NCI-H2029 (cell line): ENCODE results near the gene CDKL5.
"Not testable (repeated sequence)": the region's sequence is repeated elsewhere in the genome, so short reads cannot be mapped to it uniquely, and the experiment has no call there.

Experiments used
- DNase-seq: peaks from one replicate; lab custom pipeline; 2025; lab: John Stamatoyannopoulos, UW

The CDKL5 gene

GRCh38 chrX:18575744-18576143, 150.3 kb downstream of the CDKL5 start:
- DNase-seq = no peak

GRCh38 chrX:18577400-18577799, 152.0 kb downstream of the CDKL5 start:
- no peak for DNase-seq

- no peak for DNase-seq
Measured at GRCh38 chrX:18578546-18578945, 153.1 kb downstream of the CDKL5 start.

- no peak for DNase-seq
Measured at GRCh38 chrX:18579495-18579894, 154.1 kb downstream of the CDKL5 start.

- no peak for DNase-seq
Measured at GRCh38 chrX:18582910-18583493, 157.6 kb downstream of the CDKL5 start.

GRCh38 chrX:18589292-18589691, 163.9 kb downstream of the CDKL5 start:
- not testable (repeated sequence) for DNase-seq

- no peak for DNase-seq
Measured at GRCh38 chrX:18591834-18592233, 166.4 kb downstream of the CDKL5 start.

- DNase-seq = no peak
Measured at GRCh38 chrX:18594079-18594478, 168.7 kb downstream of the CDKL5 start.

- no peak for DNase-seq
Measured at GRCh38 chrX:18596096-18596495, 170.7 kb downstream of the CDKL5 start.

GRCh38 chrX:18598413-18598812, 173.0 kb downstream of the CDKL5 start:
- no peak for DNase-seq

- no peak for DNase-seq
Measured at GRCh38 chrX:18607966-18608365, 182.6 kb downstream of the CDKL5 start.

GRCh38 chrX:18613930-18614639, 188.7 kb downstream of the CDKL5 start:
- no peak for DNase-seq

GRCh38 chrX:18616688-18617406, 191.4 kb downstream of the CDKL5 start:
- DNase-seq = no peak

GRCh38 chrX:18617407-18617750, 192.0 kb downstream of the CDKL5 start:
- no peak for DNase-seq

GRCh38 chrX:18619288-18619687, 193.9 kb downstream of the CDKL5 start:
- DNase-seq = no peak

GRCh38 chrX:18620349-18620748, 194.9 kb downstream of the CDKL5 start:
- no peak for DNase-seq

- DNase-seq = no peak
Measured at GRCh38 chrX:18624599-18624998, 199.2 kb downstream of the CDKL5 start.

GRCh38 chrX:18630934-18631333, 205.5 kb downstream of the CDKL5 start:
- no peak for DNase-seq

- DNase-seq = no peak
Measured at GRCh38 chrX:18638398-18638797, 213.0 kb downstream of the CDKL5 start.

GRCh38 chrX:18639280-18639679, 213.9 kb downstream of the CDKL5 start:
- no peak for DNase-seq

- no peak for DNase-seq
Measured at GRCh38 chrX:18640686-18641085, 215.3 kb downstream of the CDKL5 start.

GRCh38 chrX:18643243-18643642, 217.8 kb downstream of the CDKL5 start:
- no peak for DNase-seq

GRCh38 chrX:18643853-18644252, 218.4 kb downstream of the CDKL5 start:
- no peak for DNase-seq
